Activated gamma-delta T cell (primary cell): Measurements from ENCODE around the gene RADIL.

Experiments used
- DNase-seq: peaks from one replicate; lab custom pipeline; 2025; lab: John Stamatoyannopoulos, UW

The RADIL gene

GRCh38 chr7:4851459-4852422 lies 31.8 kb downstream of the RADIL start:
- no peak for DNase-seq

- no peak for DNase-seq
Measured at GRCh38 chr7:4850262-4850795, 33.2 kb downstream of the RADIL start.

GRCh38 chr7:4849390-4849789 lies 34.1 kb downstream of the RADIL start:
- DNase-seq: no peak

DNA sequence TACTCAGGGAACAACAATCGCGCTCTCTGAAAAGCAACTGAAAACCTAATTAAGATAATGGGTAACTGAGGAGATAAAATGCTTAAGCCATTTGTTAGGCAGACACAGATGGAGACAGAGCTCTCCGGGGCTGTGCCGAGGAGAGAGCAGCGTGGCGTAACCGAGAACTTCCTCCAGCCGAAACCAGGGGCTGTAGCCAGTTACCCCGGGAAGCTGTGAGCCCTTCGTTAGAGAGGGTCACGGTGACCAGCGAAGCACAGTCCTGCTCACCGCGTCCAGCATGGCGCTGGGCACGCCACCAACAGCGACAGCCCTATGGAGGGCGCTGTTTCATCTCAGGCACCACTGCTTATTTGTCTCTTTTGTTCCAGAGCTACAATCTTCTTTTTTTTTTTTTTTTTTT lies 37.8 kb downstream of the RADIL start:
- no peak for DNase-seq

DNA sequence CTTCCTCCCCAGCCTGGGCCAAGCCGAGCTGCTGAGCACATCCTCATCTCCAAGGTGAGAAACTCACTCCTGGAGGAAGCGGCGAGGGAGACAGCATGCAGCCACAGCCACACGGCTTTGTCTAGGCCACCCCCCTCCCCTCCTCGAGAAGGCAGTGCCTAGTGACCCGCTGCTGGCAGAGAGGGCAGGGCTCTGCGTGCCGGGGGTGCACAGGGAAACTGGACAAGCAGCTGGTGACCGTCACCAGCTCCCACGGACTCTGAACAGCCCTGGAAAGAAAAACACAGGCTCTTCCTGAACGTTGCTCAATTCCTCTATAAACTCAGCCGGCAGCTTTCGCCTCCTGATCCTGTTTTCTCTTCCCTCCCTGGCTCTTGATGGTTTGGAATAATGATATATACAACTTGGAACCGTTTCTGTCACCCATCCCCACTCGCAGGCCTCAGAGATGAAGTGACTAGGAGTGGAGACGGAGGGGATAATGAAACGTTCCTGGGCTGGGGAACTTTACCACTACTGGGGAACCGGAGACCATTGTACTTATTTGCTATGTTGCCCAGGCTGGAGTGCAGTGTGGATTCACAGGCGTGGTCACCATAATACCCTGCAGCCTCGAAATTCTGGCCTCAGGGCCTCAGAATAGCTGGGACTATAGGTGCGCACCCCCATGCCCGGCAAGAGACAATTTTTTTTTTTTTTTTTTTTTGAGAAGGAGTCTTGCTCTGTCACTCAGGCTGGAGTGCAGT lies 41.0 kb downstream of the RADIL start:
- DNase-seq: no peak

DNA sequence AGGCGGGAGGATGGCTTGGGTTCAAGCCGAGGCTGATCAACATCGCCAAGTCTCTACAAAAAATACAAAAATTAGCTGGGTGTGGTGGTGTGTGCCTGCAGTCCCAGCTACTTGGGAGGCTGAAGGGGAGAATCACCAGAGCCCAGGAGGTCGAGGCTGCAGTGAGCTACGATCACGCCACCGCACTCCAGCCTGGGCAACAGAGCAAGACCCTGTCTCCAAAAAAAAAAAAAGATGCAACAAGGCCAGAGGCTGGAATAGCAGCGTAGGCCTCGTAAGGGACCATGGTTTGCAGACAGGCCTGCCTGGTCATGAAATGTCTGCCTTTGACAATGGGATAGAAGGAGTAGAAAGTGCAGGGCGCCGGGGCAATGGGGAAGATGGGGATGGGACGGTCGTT lies 41.7 kb downstream of the RADIL start:
- DNase-seq: no peak

- no peak for DNase-seq
Measured at GRCh38 chr7:4841007-4841784, 42.3 kb downstream of the RADIL start.

DNA sequence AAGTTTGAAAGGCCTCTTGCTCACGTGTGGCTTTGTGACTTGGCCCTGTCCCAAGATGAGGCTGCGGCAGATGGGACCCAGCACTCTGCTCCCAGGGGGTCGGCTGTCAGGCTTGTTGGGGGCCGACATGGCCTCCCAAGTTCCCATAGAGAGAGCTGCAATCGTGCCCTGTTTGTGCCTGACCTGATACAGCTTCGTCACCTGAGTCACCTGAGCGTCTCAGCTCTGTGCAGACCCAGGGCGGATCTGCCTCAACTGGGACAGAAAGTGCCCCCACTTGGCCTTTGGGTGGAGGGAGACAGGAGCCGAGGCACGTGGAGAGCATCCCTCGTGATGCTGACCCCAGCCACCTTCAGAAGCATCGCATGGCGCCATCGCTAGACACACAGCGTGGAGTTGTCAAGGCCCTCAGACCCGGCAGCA lies 43.4 kb downstream of the RADIL start:
- DNase-seq: no peak

- DNase-seq: no peak
Measured at GRCh38 chr7:4838626-4839334, 44.7 kb downstream of the RADIL start.

- DNase-seq: no peak
Measured at GRCh38 chr7:4837803-4838625, 45.5 kb downstream of the RADIL start.

DNA sequence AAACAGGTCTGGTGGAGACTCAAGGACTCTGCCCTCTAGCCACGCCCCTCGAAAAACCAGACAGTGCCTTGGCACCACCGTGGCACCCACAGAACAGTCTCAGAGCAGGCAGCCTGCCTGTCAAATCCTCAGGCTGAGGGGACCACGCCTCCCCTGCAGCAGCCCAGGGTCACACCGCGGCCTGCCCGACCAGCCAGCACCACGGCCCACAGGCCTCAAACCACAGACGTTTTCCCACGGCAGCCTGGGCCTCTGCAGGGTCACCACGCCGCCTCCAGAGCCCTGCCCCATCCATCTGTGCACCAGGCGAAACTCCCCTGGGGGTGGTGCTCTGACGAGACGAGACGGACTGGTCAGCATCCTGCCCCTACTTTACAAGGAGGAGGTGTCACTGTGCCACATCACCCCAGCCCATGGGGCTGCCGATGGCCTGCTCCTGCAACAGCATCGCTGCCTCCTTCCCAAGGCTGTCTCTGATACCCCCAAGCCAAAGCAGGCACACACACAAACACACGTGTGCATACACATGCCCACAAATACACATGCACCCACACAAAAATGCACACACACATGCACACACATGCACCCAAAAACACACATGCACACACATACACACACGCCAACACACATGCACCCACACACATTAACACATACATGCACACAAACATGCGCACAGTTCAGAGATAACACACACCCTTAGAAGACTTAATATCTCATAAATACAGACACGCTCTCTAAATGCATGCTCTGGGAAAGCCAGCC lies 46.3 kb downstream of the RADIL start:
- no peak for DNase-seq

DNA sequence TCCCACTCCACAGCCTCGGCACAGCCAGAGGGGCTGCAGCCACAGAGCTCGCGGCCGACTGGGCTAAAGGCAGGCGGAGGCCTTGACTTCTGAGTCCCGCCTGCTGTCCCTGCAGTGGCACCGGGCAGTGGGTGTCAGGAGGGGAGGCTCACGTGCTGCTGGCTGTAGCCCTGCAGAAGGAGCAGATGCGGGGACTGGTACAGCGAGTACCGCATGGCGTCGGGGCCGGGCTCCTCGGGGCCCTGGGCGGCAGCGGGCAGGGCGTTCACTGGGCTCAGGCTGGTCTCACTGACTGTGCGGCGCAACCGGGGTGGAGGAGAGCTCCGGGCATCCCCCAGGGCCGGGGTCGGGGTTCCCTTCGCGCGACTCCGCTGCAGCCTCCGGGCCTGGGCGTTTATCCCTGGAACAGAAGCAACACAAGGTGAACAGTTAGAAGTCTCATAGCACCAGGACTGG lies 47.3 kb downstream of the RADIL start:
- DNase-seq: no peak

GRCh38 chr7:4835398-4836205 lies 47.9 kb downstream of the RADIL start:
- DNase-seq: no peak

DNA sequence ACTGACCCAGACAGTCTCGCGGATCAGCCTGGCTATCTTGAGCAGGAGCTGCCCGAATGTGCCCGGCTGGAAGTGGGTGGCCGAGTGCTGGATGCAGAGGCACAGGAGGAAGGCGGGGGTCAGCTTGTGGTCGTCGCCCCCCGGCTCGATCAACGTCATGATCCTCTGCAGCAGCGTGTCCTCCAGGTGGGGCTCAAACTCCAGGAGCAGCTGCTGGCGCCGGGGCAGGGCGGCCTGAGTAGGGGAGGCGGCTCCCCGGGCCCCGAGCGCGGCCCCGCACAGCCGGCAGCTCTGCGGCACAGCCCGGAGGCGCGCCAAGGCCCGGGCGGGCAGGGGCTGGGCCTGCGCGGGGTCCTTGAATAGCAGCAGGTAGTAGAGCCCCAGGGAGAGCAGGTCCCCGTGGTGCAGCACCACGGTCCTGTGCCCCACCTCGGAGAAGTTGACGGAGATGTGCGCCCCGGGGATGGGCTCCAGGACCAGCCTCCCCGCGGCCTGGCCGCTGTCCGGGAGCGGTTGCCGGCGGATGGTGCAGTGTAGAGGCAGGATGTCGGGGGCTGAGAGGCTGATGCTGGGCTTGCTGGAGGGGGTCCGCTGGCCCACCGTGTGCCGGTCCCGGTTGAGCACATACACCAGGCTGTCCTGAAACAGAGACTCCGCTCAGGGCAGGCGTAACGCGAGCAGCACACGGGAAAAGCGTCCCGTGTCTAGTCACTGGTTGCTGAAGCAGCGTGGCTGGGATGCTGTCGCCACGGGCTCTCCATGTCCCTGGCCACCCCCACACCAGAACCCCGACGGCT lies 48.7 kb downstream of the RADIL start:
- no peak for DNase-seq

DNA sequence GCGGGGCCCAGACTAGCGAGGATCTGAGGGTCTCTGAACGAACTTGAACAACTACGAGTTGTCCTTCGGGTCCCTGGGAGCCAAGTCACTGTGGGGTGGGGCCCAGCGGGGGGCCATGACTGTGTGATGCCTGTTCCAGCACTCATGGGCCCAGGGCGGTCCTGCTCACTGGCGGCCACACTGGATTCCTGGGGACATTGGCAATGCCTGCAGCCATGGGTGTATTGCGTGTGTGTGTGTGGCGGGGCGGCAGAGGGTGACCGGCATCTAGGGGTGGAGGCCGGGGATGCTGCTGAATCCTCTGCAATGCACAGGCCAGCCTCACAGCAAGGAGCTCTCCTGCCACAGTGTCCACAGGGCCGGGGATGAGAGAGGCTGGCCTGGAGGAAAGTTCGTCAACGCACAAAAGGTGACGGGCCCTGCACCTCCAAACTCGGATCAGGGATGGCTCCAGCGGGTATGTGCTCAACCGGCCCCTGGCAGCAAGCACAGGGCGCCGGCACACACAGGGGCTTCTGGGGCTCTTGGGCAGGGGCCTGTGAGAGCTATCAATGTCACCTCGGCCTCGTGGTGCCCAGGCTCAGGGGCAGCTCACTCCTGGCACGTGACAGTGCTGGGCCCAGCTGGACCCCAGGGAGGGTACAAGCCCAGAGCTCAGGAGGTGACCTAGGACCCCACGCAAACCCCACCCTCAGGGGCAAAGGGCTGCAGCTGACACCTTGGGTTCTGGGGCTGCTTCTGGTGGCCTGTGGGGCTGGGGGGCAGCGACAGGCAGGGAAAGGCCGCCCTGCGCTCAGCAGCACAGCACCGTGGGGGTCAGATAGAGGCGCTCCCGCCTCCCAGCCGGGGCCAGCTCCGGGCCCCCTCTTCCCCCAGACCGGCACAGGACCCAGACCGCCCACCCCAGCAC lies 49.6 kb downstream of the RADIL start:
- no peak for DNase-seq

- no peak for DNase-seq
Measured at GRCh38 chr7:4833176-4833575, 50.3 kb downstream of the RADIL start.

- DNase-seq: no peak
Measured at GRCh38 chr7:4832711-4833110, 50.8 kb downstream of the RADIL start.
